ENCODE measurements around the gene RAB3GAP2. TPM values are rescaled to one million over a fixed set of nuclear protein-coding genes. Genes with fewer than 3 reads are reported as not detected.
"Not testable (repeated sequence)": the region's sequence is repeated elsewhere in the genome, so short reads cannot be mapped to it uniquely, and the experiment has no call there.

Gene RAB3GAP2
- total and polyA plus RNA-seq, 2 of the 13 experiments (the other 11 are each of a cell fraction or from before 2014, with no cell fraction given): 22.6 to 25.0 TPM

GRCh38 chr1:220218397-220219135 is 53.7 kb downstream of the RAB3GAP2 start:
- H3K27ac ChIP-seq (ENCODE audit: extremely low read length, insufficient read depth, low read length); H4K20me1 ChIP-seq (ENCODE audit: insufficient read depth, low read length); CTCF ChIA-PET (ENCODE audit: low intra/inter-chr PET ratio, low total read pairs); H2AFZ ChIP-seq (ENCODE audit: low read length); H3K4me2 ChIP-seq (ENCODE audit: low read depth, low read length); H3K36me3 ChIP-seq (replicated peaks in 1 of 2; ENCODE audit: control insufficient read depth in 1 of 2, insufficient read depth in 2 of 2, low read length in 2 of 2); FAIRE-seq; POLR2A ChIA-PET; H3K9ac ChIP-seq (ENCODE audit: insufficient read depth, low read depth, low read length); H3K9me3 ChIP-seq (ENCODE audit: low read length); in situ Hi-C loops (cut with HindIII; ENCODE audit: extremely low pct_ligation_motif_present, low pct_unique_long_range_greater_than_20kb); BruUV-seq (replicated peaks); H3K4me1 ChIP-seq (ENCODE audit: insufficient read depth, low read length); H3K4me3 ChIP-seq (replicated peaks in 1 of 3; ENCODE audit: insufficient read depth in 1 of 3, low read depth in 2 of 3, low read length in 3 of 3); H3K27me3 ChIP-seq (ENCODE audit: control insufficient read depth in 1 of 2, insufficient read depth in 2 of 2, low read length in 2 of 2): not testable (repeated sequence)
- DNase-seq (ENCODE audit: low spot score) (peak; percentile 36), ATAC-seq (peak; percentile 89)
- 60% methylated on average over 6 of the region's 6 CpGs for WGBS (ENCODE audit: low lambda C conversion rate)
- H3K79me2 ChIP-seq (ENCODE audit: insufficient read depth, low read length): peaks cover 13% of the 10 kb centered on the region
- TF ChIP-seq SMC3 (IDR thresholded peaks at IDR 0.05; ENCODE audit: low read length) (peak; percentile 34; the same call in 1 of the 2 replicates), CTCF (CRISPR knock-in tag; IDR thresholded peaks at IDR 0.05) (peak; percentile 57), STAG1 (CRISPR knock-in tag; IDR thresholded peaks at IDR 0.05) (peak; percentile 53)
- intact Hi-C loops (cut with micrococcal nuclease; ENCODE audit: unreplicated experiment): loop anchor here (5.0 to 10.0 kb wide), 3 partner anchors 54 to 384 kb away; partner anchors contain the start of genes MARK1 and RAB3GAP2

GRCh38 chr1:220217383-220217988 is 54.8 kb downstream of the RAB3GAP2 start:
- peaks cover 6% of the 10 kb centered on the region for H3K79me2 ChIP-seq (ENCODE audit: insufficient read depth, low read length)
- ATAC-seq (peak; percentile 74), FAIRE-seq (no peak), DNase-seq (ENCODE audit: low spot score) (peak; percentile 25)
- no TSS peak for BruUV-seq (replicated peaks)
- H4K20me1 ChIP-seq (ENCODE audit: insufficient read depth, low read length): no peaks in the 10 kb centered on the region
- no peaks in the 10 kb centered on the region; a peak in 1 of 5 replicates for H3K27me3 ChIP-seq (ENCODE audit: control insufficient read depth in 1 of 2, insufficient read depth in 2 of 2, low read length in 2 of 2)
- H3K36me3 ChIP-seq (replicated peaks in 1 of 2; ENCODE audit: control insufficient read depth in 1 of 2, insufficient read depth in 2 of 2, low read length in 2 of 2): peaks cover 0 to 5% of the 10 kb centered on the region in 2 experiments; a peak in 1 of 5 replicates
- WGBS (ENCODE audit: low lambda C conversion rate): 51% methylated on average over 2 of the region's 2 CpGs
- in situ Hi-C loops (cut with HindIII; ENCODE audit: extremely low pct_ligation_motif_present, low pct_unique_long_range_greater_than_20kb): no loop called here
- POLR2A ChIA-PET: no interaction called here
- H3K9me3 ChIP-seq (ENCODE audit: low read length): no peaks in the 10 kb centered on the region
- no peaks in the 10 kb centered on the region for H3K4me1 ChIP-seq (ENCODE audit: insufficient read depth, low read length)
- no peak overlapping the region for H2AFZ ChIP-seq (ENCODE audit: low read length)
- H3K4me3 ChIP-seq (replicated peaks in 1 of 3; ENCODE audit: insufficient read depth in 1 of 3, low read depth in 2 of 3, low read length in 3 of 3): no peak overlapping the region
- intact Hi-C loops (cut with micrococcal nuclease; ENCODE audit: unreplicated experiment): loop anchor here (5.0 to 10.0 kb wide), 3 partner anchors 55 to 383 kb away; partner anchors contain the start of genes MARK1 and RAB3GAP2
- no peak overlapping the region for H3K9ac ChIP-seq (ENCODE audit: insufficient read depth, low read depth, low read length)
- CTCF ChIA-PET (ENCODE audit: low intra/inter-chr PET ratio, low total read pairs): no interaction called here
- no peak overlapping the region for H3K4me2 ChIP-seq (ENCODE audit: low read depth, low read length)
- no peak overlapping the region for H3K27ac ChIP-seq (ENCODE audit: extremely low read length, insufficient read depth, low read length)
- no peak for TF ChIP-seq ZNF407 (CRISPR knock-in tag; IDR thresholded peaks at IDR 0.05; ENCODE audit: not compliant biosample characterization)
